ENCODE data around the gene GTF2A1L. TPM values are rescaled to one million over a fixed set of nuclear protein-coding genes. Genes with fewer than 3 reads are reported as not detected.
"Not testable (repeated sequence)": the region's sequence is repeated elsewhere in the genome, so short reads cannot be mapped to it uniquely, and the experiment has no call there.

The GTF2A1L gene
- total RNA-seq, 1 donor from 2014 or later = 22.2 TPM

DNA sequence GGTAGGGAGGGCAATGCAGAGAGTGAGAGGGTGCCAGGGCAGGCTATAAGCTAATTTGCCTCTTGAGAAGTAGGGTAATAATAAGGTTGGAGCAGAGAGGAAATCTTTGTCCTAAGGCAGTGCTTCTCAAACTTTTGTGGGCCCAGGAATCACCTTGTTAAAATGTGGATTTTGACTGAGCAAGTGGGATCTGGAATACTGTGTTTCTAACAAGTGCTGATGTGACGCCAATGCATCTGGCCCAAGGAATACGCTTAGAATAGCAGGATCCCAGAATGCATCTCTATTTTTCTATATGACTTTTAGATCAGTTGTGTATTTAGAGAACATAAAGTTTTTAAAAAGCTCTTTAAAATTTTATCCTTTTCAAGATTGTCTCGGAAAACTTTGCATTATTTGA lies 29.7 kb upstream of the GTF2A1L start:
- no peak overlapping the region for H3K27ac ChIP-seq
- no peaks in the 10 kb centered on the region for H3K9me3 ChIP-seq
- no peaks in the 10 kb centered on the region for H3K4me1 ChIP-seq
- no peaks in the 10 kb centered on the region for H3K27me3 ChIP-seq
- no peak overlapping the region for H3K4me3 ChIP-seq
- H3K36me3 ChIP-seq = peaks cover 10 to 13% of the 10 kb centered on the region in 2 donors
- TF ChIP-seq, protein P1, sequence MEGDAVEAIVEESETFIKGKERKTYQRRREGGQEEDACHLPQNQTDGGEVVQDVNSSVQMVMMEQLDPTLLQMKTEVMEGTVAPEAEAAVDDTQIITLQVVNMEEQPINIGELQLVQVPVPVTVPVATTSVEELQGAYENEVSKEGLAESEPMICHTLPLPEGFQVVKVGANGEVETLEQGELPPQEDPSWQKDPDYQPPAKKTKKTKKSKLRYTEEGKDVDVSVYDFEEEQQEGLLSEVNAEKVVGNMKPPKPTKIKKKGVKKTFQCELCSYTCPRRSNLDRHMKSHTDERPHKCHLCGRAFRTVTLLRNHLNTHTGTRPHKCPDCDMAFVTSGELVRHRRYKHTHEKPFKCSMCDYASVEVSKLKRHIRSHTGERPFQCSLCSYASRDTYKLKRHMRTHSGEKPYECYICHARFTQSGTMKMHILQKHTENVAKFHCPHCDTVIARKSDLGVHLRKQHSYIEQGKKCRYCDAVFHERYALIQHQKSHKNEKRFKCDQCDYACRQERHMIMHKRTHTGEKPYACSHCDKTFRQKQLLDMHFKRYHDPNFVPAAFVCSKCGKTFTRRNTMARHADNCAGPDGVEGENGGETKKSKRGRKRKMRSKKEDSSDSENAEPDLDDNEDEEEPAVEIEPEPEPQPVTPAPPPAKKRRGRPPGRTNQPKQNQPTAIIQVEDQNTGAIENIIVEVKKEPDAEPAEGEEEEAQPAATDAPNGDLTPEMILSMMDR (IDR thresholded peaks at IDR 0.05) = no peak
- DNase-seq (ENCODE audit: low spot score in 2 of 2) = no peak
- intact Hi-C loops (cut with DNase I) = loop anchor here (2.0 kb wide), 1 partner anchor 117 kb away; no protein-coding TSS in a partner anchor

DNA sequence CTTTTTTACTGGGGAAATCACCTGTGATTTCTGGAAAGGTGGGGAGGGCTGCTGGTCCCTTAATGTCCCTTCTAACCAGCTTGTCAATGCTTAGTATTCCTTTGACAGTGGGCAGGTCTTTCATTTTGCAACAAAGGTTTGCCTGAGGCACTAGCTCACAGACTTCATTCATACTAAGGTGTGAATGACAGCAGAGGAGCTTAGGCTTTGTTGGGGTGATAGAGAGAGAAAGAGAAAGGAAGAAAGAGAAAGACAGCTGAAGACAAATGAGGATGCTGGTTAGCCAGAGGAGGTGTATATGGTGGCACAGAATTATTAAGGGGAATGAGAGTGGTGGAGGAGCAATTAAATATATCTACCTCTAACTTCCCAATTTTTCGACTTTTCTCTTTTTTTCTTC lies 28.9 kb upstream of the GTF2A1L start:
- peaks cover 10 to 20% of the 10 kb centered on the region in 2 donors for H3K36me3 ChIP-seq
- H3K4me3 ChIP-seq = no peak overlapping the region
- no peaks in the 10 kb centered on the region for H3K4me1 ChIP-seq
- DNase-seq (ENCODE audit: low spot score in 2 of 2) = no peak
- TF ChIP-seq, protein P1 (IDR thresholded peaks at IDR 0.05) = no peak
- no peaks in the 10 kb centered on the region for H3K9me3 ChIP-seq
- H3K27ac ChIP-seq = no peak overlapping the region
- intact Hi-C loops (cut with DNase I) = loop anchor here (2.0 kb wide), 1 partner anchor 118 kb away; no protein-coding TSS in a partner anchor
- no peaks in the 10 kb centered on the region for H3K27me3 ChIP-seq

DNA sequence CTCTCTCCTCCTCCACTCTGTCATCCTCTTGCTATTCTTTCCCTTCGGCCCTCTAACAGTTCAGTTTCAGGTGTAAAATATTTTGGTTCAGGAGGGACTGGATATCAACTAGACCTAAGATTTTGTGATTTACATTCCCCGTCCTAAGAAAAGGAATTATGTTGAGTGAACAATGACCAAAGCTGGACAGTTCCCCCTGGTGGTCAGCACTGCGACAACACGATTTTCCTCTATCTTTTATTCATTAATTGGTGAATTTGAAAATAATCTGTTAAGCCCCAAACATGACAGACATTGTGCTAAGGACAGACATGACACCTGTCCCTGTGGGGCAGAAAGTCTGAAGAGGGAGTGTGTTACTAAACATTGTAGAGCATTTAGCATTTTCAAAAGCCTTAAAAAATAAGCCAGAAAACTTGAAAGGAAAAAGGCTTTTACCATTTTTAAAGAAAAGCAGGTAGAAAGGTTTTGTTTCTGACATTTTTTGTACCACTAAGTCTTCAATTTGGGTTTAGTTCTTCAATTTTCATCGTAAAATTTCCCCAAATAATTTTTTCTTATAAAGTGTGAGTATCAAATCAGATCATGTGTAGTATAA lies 28.4 kb upstream of the GTF2A1L start:
- H3K4me1 ChIP-seq = no peaks in the 10 kb centered on the region
- H3K9me3 ChIP-seq = no peaks in the 10 kb centered on the region
- DNase-seq (ENCODE audit: low spot score in 2 of 2) = no peak
- TF ChIP-seq, protein P1 (IDR thresholded peaks at IDR 0.05) = peak; percentile 48 to 71 (median 53)
- H3K27me3 ChIP-seq = no peaks in the 10 kb centered on the region
- no peak overlapping the region for H3K4me3 ChIP-seq
- peaks cover 10 to 25% of the 10 kb centered on the region in 2 donors for H3K36me3 ChIP-seq
- no peak overlapping the region for H3K27ac ChIP-seq
- intact Hi-C loops (cut with DNase I) = loop anchor here (2.0 kb wide), 1 partner anchor 118 kb away; no protein-coding TSS in a partner anchor

DNA sequence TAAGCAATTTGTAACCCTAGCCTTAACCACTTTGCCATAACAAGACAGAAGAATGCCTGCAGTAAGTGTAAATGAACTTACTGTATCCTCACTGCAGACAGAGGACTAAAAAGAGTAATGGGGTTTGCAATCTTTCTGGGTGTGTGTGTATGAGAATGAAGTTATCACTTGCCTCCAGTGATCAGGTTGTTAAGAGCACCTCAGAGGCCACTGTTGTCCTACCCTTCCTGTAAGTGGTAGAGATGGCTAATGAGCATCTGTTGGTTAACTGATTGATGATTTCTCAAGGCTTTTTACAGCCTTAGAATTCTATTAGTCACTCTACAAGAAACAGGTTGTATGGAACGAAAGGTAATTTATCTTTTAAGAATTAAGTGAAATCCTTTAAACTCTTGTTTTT lies 27.6 kb upstream of the GTF2A1L start:
- peaks cover 9 to 19% of the 10 kb centered on the region in 2 donors for H3K36me3 ChIP-seq
- TF ChIP-seq, protein P1 (IDR thresholded peaks at IDR 0.05) = no peak
- H3K4me3 ChIP-seq = no peak overlapping the region
- H3K4me1 ChIP-seq = no peaks in the 10 kb centered on the region
- no peak overlapping the region for H3K27ac ChIP-seq
- H3K27me3 ChIP-seq = no peaks in the 10 kb centered on the region
- DNase-seq (ENCODE audit: low spot score in 2 of 2) = no peak
- intact Hi-C loops (cut with DNase I) = no loop called here
- H3K9me3 ChIP-seq = no peaks in the 10 kb centered on the region

DNA sequence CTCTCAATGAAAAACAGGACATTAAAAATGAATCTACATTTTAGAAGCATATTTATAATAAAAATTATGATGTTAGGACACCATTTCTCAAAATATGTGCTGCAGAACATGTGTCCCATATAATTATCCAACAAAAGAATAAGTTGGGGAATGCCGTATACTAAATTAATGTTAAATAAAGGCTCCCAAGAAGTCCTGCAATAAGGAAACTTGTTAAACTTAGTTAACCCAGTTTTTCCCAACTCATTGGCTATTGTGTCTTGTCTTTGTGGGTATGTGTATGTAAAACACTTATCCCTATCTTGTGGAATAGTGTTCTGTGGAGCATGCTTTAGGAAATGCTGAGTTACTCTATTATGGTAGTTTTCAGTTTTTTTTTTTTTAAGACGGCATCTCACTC lies 25.6 kb upstream of the GTF2A1L start:
- peaks cover 6 to 28% of the 10 kb centered on the region in 2 donors for H3K36me3 ChIP-seq
- intact Hi-C loops (cut with DNase I) = no loop called here
- no peak for DNase-seq (ENCODE audit: low spot score in 2 of 2)
- H3K4me1 ChIP-seq = no peaks in the 10 kb centered on the region
- no peak overlapping the region for H3K4me3 ChIP-seq
- TF ChIP-seq, protein P1 (IDR thresholded peaks at IDR 0.05) = no peak
- H3K27ac ChIP-seq = no peak overlapping the region
- H3K9me3 ChIP-seq = no peaks in the 10 kb centered on the region
- H3K27me3 ChIP-seq = no peaks in the 10 kb centered on the region

DNA sequence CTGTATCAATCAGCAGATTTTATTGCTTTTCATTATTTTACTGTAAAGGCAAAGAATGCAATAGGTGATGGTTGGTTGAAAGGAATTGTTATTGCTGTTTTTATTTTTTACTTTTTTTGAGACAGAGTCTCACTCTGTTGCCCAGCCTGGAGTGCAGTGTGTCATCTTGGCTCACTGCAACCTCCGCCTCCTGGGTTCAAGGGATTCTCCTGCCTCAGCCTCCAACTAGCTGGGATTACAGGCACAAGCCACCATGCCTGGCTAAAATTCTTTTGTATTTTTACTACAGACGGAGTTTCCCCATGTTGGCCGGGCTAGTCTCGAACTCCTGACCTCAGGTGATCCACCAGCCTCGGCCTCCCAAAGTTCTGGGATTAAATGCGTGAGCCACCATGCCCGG lies 20.9 kb upstream of the GTF2A1L start:
- not testable (repeated sequence) for H3K9me3 ChIP-seq

More for the DNA sequence above, 20.9 kb upstream of the GTF2A1L start:
- intact Hi-C loops (cut with DNase I); H3K27ac ChIP-seq; DNase-seq (ENCODE audit: low spot score in 2 of 2); H3K4me3 ChIP-seq; H3K27me3 ChIP-seq; H3K4me1 ChIP-seq: not testable (repeated sequence)
- H3K36me3 ChIP-seq = peaks cover 14 to 36% of the 10 kb centered on the region in 2 donors

Measured in ascending aorta (tissue), 2 donors.